GM23248 (cell line): ENCODE data around the gene KIF25. TPM values are rescaled to one million over a fixed set of nuclear protein-coding genes. Genes with fewer than 3 reads are reported as not detected.

Experiments used
- DNase-seq: peaks from one replicate; pipeline ENCODE4 v3.0.0-alpha.2; 2015
- H2AFZ ChIP-seq: fragments of 200-600 bp; sonication (generic); 2 replicates; pipeline ENCODE4 v1.6.1; 2016; ENCODE audit warnings: antibody characterized with exemption
- H3F3A ChIP-seq: fragments of 200-600 bp; sonication (generic); 2 replicates; pipeline ENCODE4 v1.6.1; 2016; ENCODE audit warnings: mild to moderate bottlenecking, antibody characterized with exemption, mixed run types; ENCODE audit not compliant: insufficient read depth
- H3K27ac ChIP-seq: fragments of 200-600 bp; sonication (generic); 2 replicates; pipeline ENCODE4 v1.5.1; 2016; ENCODE audit warnings: mild to moderate bottlenecking
- H3K27me3 ChIP-seq: fragments of 200-600 bp; sonication (generic); replicated peaks from 2 replicates; pipeline ENCODE4 v1.6.1; 2016; ENCODE audit warnings: mild to moderate bottlenecking; ENCODE audit not compliant: insufficient read depth
- H3K36me3 ChIP-seq: fragments of 200-600 bp; sonication (generic); 2 replicates; pipeline ENCODE4 v1.6.1; 2016; ENCODE audit warnings: low read depth, mild to moderate bottlenecking
- H3K4me1 ChIP-seq: fragments of 200-600 bp; sonication (generic); 2 replicates; pipeline ENCODE4 v1.6.1; 2016; ENCODE audit warnings: mild to moderate bottlenecking; ENCODE audit not compliant: insufficient read depth
- H3K4me2 ChIP-seq: fragments of 200-600 bp; sonication (generic); one replicate; pipeline ENCODE4 v1.6.1; 2016; ENCODE audit warnings: mild to moderate bottlenecking; ENCODE audit not compliant: unreplicated experiment
- H3K4me3 ChIP-seq: fragments of 200-600 bp; sonication (generic); 2 replicates; pipeline ENCODE4 v1.5.1; 2016; ENCODE audit warnings: mild to moderate bottlenecking
- H3K79me2 ChIP-seq: fragments of 200-600 bp; sonication (generic); 2 replicates; pipeline ENCODE4 v1.6.1; 2016; ENCODE audit warnings: mild to moderate bottlenecking; ENCODE audit not compliant: insufficient read depth
- H3K9ac ChIP-seq: fragments of 200-600 bp; sonication (generic); 2 replicates; pipeline ENCODE4 v1.6.1; 2016; ENCODE audit warnings: mild to moderate bottlenecking
- H3K9me2 ChIP-seq: fragments of 200-600 bp; sonication (generic); 2 replicates; pipeline ENCODE4 v1.6.1; 2016; ENCODE audit warnings: mixed run types, mild to moderate bottlenecking, moderate library complexity; ENCODE audit not compliant: insufficient read depth
- H3K9me3 ChIP-seq: fragments of 200-600 bp; sonication (generic); one replicate; pipeline ENCODE4 v1.6.1; 2017; ENCODE audit warnings: low read depth
- H4K20me1 ChIP-seq: fragments of 200-600 bp; sonication (generic); 2 replicates; pipeline ENCODE4 v1.6.0; 2016; ENCODE audit not compliant: insufficient read depth
- EZH2 ChIP-seq: fragments of 200-600 bp; sonication (generic); IDR thresholded peaks from 2 replicates; pipeline ENCODE4 v1.6.1; 2018; ENCODE audit warnings: antibody characterized with exemption, mild to moderate bottlenecking; ENCODE audit not compliant: insufficient read depth, poor library complexity, severe bottlenecking
- EZH2phosphoT487 ChIP-seq: fragments of 200-600 bp; sonication (generic); IDR thresholded peaks from 2 replicates; pipeline ENCODE4 v1.6.1; 2018; ENCODE audit warnings: antibody characterized with exemption, moderate library complexity, mild to moderate bottlenecking, low read depth; ENCODE audit not compliant: insufficient read depth
- WGBS, 2 experiments: methylation state at CpG; one replicate each; pipeline ENCODE4 v1.1.6; 2015 to 2017; ENCODE audit warnings: low lambda C conversion rate in 2 of 2, low coverage in 1 of 2; ENCODE audit errors: missing lambda C conversion rate in 2 of 2; 5-methylcytosine and 5-hydroxymethylcytosine counted together
- in situ Hi-C: fragments of 300-500 bp; cut with MboI; formaldehyde crosslinking; loops from 2 replicates; pipeline ENCODE4 v1.15.0; 2020
- polyA plus RNA-seq: library from polyadenylated mRNA; unstranded; fragments of >200 nt; fragmentation: Nextera tagmentation; extraction: Ambion mirVana; gene quantifications from 2 replicates; pipeline ENCODE4 v1.2.1, GENCODE V29; 2016
- total RNA-seq: library from RNA; depleted of rRNA; stranded (reverse); fragments of >200 nt; shearing (Covaris generic); gene quantifications from 2 replicates; pipeline ENCODE4 v1.2.3, GENCODE V29; 2014

KIF25 gene
- total and polyA plus RNA-seq, 2 experiments from 2014 or later, result not detected

GRCh38 chr6:167951781-167952511 is 45.5 kb upstream of the KIF25 start:
- no peak overlapping the region for H3K9ac ChIP-seq
- WGBS, 2 experiments, result 95 to 98% methylated on average over 29 of the region's 29 CpGs
- no peaks in the 10 kb centered on the region for H3K79me2 ChIP-seq

GRCh38 chr6:167952512-167952859 is 45.0 kb upstream of the KIF25 start:
- H3K4me3 ChIP-seq, result no peak overlapping the region
- H3K4me2 ChIP-seq, result no peak overlapping the region
- H3K4me1 ChIP-seq, result no peaks in the 10 kb centered on the region
- peaks cover 11% of the 10 kb centered on the region; the same call in 1 of the 2 replicates for H3K36me3 ChIP-seq
- no peaks in the 10 kb centered on the region for H3K9me2 ChIP-seq
- H3K79me2 ChIP-seq, result no peaks in the 10 kb centered on the region
- in situ Hi-C loops, result no loop called here
- H4K20me1 ChIP-seq, result no peaks in the 10 kb centered on the region
- H3K27me3 ChIP-seq, result no peaks in the 10 kb centered on the region
- WGBS, 2 experiments, result 85 to 100% methylated on average over 1 of the region's 1 CpG
- H3F3A ChIP-seq, result no peaks in the 10 kb centered on the region
- DNase-seq, result no peak
- no peaks in the 10 kb centered on the region for H3K9me3 ChIP-seq
- H3K27ac ChIP-seq, result no peak overlapping the region
- TF ChIP-seq EZH2phosphoT487 (no peak), EZH2 (no peak)
- H3K9ac ChIP-seq, result no peak overlapping the region
- H2AFZ ChIP-seq, result no peak overlapping the region

More at GRCh38 chr6:167951781-167952511, 45.5 kb upstream of the KIF25 start:
- H3K9me2 ChIP-seq, result no peaks in the 10 kb centered on the region
- H3K27ac ChIP-seq, result no peak overlapping the region
- H3K36me3 ChIP-seq, result peaks cover 12% of the 10 kb centered on the region; the same call in 1 of the 2 replicates
- no peaks in the 10 kb centered on the region for H3F3A ChIP-seq
- no peaks in the 10 kb centered on the region for H3K4me1 ChIP-seq
- TF ChIP-seq EZH2, result no peak
- no peak for TF ChIP-seq EZH2phosphoT487
- in situ Hi-C loops, result no loop called here
- H3K4me3 ChIP-seq, result no peak overlapping the region
- H3K27me3 ChIP-seq, result no peaks in the 10 kb centered on the region
- no peak for DNase-seq
- H2AFZ ChIP-seq, result no peak overlapping the region
- no peaks in the 10 kb centered on the region for H3K9me3 ChIP-seq
- H3K4me2 ChIP-seq, result no peak overlapping the region
- no peaks in the 10 kb centered on the region for H4K20me1 ChIP-seq

GRCh38 chr6:167953551-167953950 is 43.9 kb upstream of the KIF25 start:
- Histone ChIP-seq H3K79me2 (no peaks in the 10 kb centered on the region), H4K20me1 (no peaks in the 10 kb centered on the region), H2AFZ (no peak overlapping the region), H3K9me3 (no peaks in the 10 kb centered on the region), H3K9ac (no peak overlapping the region), H3K9me2 (no peaks in the 10 kb centered on the region), H3K36me3 (peaks cover 7% of the 10 kb centered on the region; the same call in 1 of the 2 replicates), H3K27me3 (no peaks in the 10 kb centered on the region), H3K4me1 (no peaks in the 10 kb centered on the region), H3K4me2 (no peak overlapping the region), H3F3A (no peaks in the 10 kb centered on the region), H3K27ac (no peak overlapping the region), H3K4me3 (no peak overlapping the region)
- DNase-seq, result no peak
- TF ChIP-seq EZH2phosphoT487, result no peak
- TF ChIP-seq EZH2, result no peak
- in situ Hi-C loops, result no loop called here
- 97 to 98% methylated on average over 5 of the region's 5 CpGs for whole genome bisulfite sequencing, 2 experiments

- H3K9me3 ChIP-seq, result no peaks in the 10 kb centered on the region
- H3K4me1 ChIP-seq, result no peaks in the 10 kb centered on the region
- in situ Hi-C loops, result no loop called here
- H3K36me3 ChIP-seq, result peaks cover 7% of the 10 kb centered on the region; the same call in 1 of the 2 replicates
- no peak overlapping the region for H3K27ac ChIP-seq
- no peak for DNase-seq
- H3K27me3 ChIP-seq, result no peaks in the 10 kb centered on the region
- H3F3A ChIP-seq, result no peaks in the 10 kb centered on the region
- no peaks in the 10 kb centered on the region for H3K9me2 ChIP-seq
- no peak overlapping the region for H3K9ac ChIP-seq
- no peaks in the 10 kb centered on the region for H4K20me1 ChIP-seq
- H3K4me3 ChIP-seq, result no peak overlapping the region
- no peak overlapping the region for H3K4me2 ChIP-seq
- 99 to 100% methylated on average over 3 of the region's 3 CpGs for WGBS, 2 experiments
- H3K79me2 ChIP-seq, result no peaks in the 10 kb centered on the region
- TF ChIP-seq EZH2 (no peak), EZH2phosphoT487 (no peak)
- H2AFZ ChIP-seq, result no peak overlapping the region
These were observed 43.3 kb upstream of the KIF25 start for GRCh38 chr6:167954151-167954550.
